Thoracic aorta (tissue), 2 donors: ENCODE results near the gene IFI44L. TPM values are rescaled to one million over a fixed set of nuclear protein-coding genes. Genes with fewer than 3 reads are reported as not detected.

Experiments used
- ATAC-seq: fragments of 150-250 bp; one replicate; pipeline ENCODE4 v1.8.0; 2017; ENCODE audit warnings: low read depth; ENCODE audit not compliant: insufficient number of reproducible peaks, low FRiP score
- DNase-seq: peaks from one replicate; pipeline ENCODE4 v3.0.0-alpha.2; 2020; ENCODE audit warnings: low spot score
- H3K27ac ChIP-seq, 2 donors: fragments of 200-600 bp; sonication (generic); 1 replicate in 1 of 2; 2 replicates in 1 of 2; pipeline ENCODE4 v1.5.1; 2016; ENCODE audit warnings: mild to moderate bottlenecking in 2 of 2, moderate library complexity in 2 of 2
- H3K27me3 ChIP-seq: fragments of 200-600 bp; sonication (generic); replicated peaks from 2 replicates; pipeline ENCODE4 v1.6.0; 2016; ENCODE audit warnings: mild to moderate bottlenecking; ENCODE audit not compliant: insufficient read depth
- H3K36me3 ChIP-seq: fragments of 200-600 bp; sonication (generic); one replicate; pipeline ENCODE4 v1.5.1; 2016
- H3K4me1 ChIP-seq, 2 donors: fragments of 200-600 bp; sonication (generic); 1 replicate in 1 of 2; 2 replicates in 1 of 2; pipeline versions ENCODE4 v1.5.1 to v1.6.0; 2016; ENCODE audit warnings: low read depth in 2 of 2, mild to moderate bottlenecking in 1 of 2; ENCODE audit not compliant: control insufficient read depth in 1 of 2
- H3K4me3 ChIP-seq: fragments of 200-600 bp; sonication (generic); 2 replicates; pipeline ENCODE4 v1.5.1; 2016; ENCODE audit warnings: mild to moderate bottlenecking
- H3K9me3 ChIP-seq: fragments of 200-600 bp; sonication (generic); 2 replicates; pipeline ENCODE4 v1.5.1; 2016
- CTCF ChIP-seq: fragments of 200-600 bp; sonication (generic); IDR thresholded peaks from one replicate; pipeline ENCODE4 v1.5.1; 2019; ENCODE audit warnings: antibody characterized with exemption
- total RNA-seq, 2 donors: library from RNA; depleted of rRNA; stranded (reverse); fragments of >200 nt; gene quantifications; one replicate each; pipeline versions ENCODE4 v1.1.0 to v1.2.3, GENCODE V29; 2016

IFI44L gene
- total RNA-seq, 2 donors from 2014 or later = 17.3 to 18.7 TPM

GRCh38 chr1:78658901-78659300 lies 38.7 kb downstream of the IFI44L start:
- Histone ChIP-seq H3K27ac (no peak overlapping the region), H3K9me3 (no peaks in the 10 kb centered on the region), H3K36me3 (no peaks in the 10 kb centered on the region), H3K4me1 (no peaks in the 10 kb centered on the region), H3K4me3 (no peak overlapping the region), H3K27me3 (no peaks in the 10 kb centered on the region)
- no peak for ATAC-seq
- no peak for TF ChIP-seq CTCF
- DNase-seq = no peak

- H3K9me3 ChIP-seq = no peaks in the 10 kb centered on the region
- no peak overlapping the region for H3K27ac ChIP-seq
- TF ChIP-seq CTCF = no peak
- H3K36me3 ChIP-seq = no peaks in the 10 kb centered on the region
- no peaks in the 10 kb centered on the region for H3K27me3 ChIP-seq
- ATAC-seq (no peak), DNase-seq (no peak)
- H3K4me1 ChIP-seq = no peaks in the 10 kb centered on the region
- H3K4me3 ChIP-seq = no peak overlapping the region
These were observed 43.7 kb downstream of the IFI44L start for GRCh38 chr1:78663923-78664322.

GRCh38 chr1:78664763-78665162 lies 44.5 kb downstream of the IFI44L start:
- H3K4me1 ChIP-seq = no peaks in the 10 kb centered on the region
- no peaks in the 10 kb centered on the region for H3K36me3 ChIP-seq

GRCh38 chr1:78665809-78666208 lies 45.6 kb downstream of the IFI44L start:
- DNase-seq (no peak), ATAC-seq (no peak)
- Histone ChIP-seq H3K9me3 (no peaks in the 10 kb centered on the region), H3K27ac (no peak overlapping the region), H3K4me3 (no peak overlapping the region), H3K36me3 (no peaks in the 10 kb centered on the region), H3K4me1 (no peaks in the 10 kb centered on the region), H3K27me3 (no peaks in the 10 kb centered on the region)
- TF ChIP-seq CTCF = no peak

More at GRCh38 chr1:78664763-78665162, 44.5 kb downstream of the IFI44L start:
- no peak overlapping the region for H3K27ac ChIP-seq
- no peaks in the 10 kb centered on the region for H3K27me3 ChIP-seq
- no peak overlapping the region for H3K4me3 ChIP-seq
- no peak for TF ChIP-seq CTCF
- ATAC-seq (no peak), DNase-seq (no peak)
- H3K9me3 ChIP-seq = no peaks in the 10 kb centered on the region

GRCh38 chr1:78667939-78668338 lies 47.7 kb downstream of the IFI44L start:
- no peak for ATAC-seq
- DNase-seq = no peak

More at GRCh38 chr1:78667939-78668338, 47.7 kb downstream of the IFI44L start:
- Histone ChIP-seq H3K9me3 (no peaks in the 10 kb centered on the region), H3K4me1 (no peaks in the 10 kb centered on the region), H3K36me3 (no peaks in the 10 kb centered on the region), H3K4me3 (no peak overlapping the region), H3K27me3 (no peaks in the 10 kb centered on the region), H3K27ac (no peak overlapping the region)
- TF ChIP-seq CTCF = no peak
